ENCODE measurements around the gene NAE1. TPM values are rescaled to one million over a fixed set of nuclear protein-coding genes. Genes with fewer than 3 reads are reported as not detected.

The NAE1 gene
- total RNA-seq, 1 experiment from 2014 or later: 70.7 TPM

DNA sequence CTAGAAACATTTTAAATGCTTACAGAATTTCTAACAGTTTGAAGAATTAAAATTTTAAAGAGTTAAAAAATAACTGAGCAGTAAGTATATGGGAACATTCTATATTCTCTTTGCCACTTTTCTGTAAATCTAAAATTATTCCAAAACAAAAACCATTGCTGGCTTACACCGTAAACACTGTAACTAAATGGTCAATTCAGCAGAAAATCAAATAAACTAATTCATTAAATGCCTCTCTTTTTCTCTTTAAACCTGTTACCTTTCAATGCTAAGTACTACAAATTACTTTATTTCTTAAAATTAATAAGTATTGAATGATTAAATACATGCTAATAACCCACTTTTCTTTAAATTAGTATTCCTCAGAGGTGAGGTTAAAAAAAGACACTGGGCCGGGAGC, 43.3 kb downstream of the NAE1 start:
- intact Hi-C loops (cut with micrococcal nuclease; ENCODE audit: unreplicated experiment): no loop called here

GRCh38 chr16:66786551-66786950, 44.2 kb downstream of the NAE1 start:
- no peaks in the 10 kb centered on the region for H3K27me3 ChIP-seq (ENCODE audit: control insufficient read depth, insufficient read depth, low read length)
- no peak for ATAC-seq
- no peak for DNase-seq (ENCODE audit: low read depth, low spot score)
- intact Hi-C loops (cut with micrococcal nuclease; ENCODE audit: unreplicated experiment) (no loop called here), in situ Hi-C loops (cut with HindIII; ENCODE audit: low pct_unique_long_range_greater_than_20kb, low sequenced_read_pairs) (no loop called here)
- CTCF ChIA-PET: no interaction called here
- no peaks in the 10 kb centered on the region for H3K36me3 ChIP-seq (ENCODE audit: control insufficient read depth, insufficient read depth, low read length)
- no peaks in the 10 kb centered on the region for H3K9me3 ChIP-seq (ENCODE audit: control insufficient read depth, insufficient read depth, low read depth, low read length)
- no peak overlapping the region for H3K27ac ChIP-seq (ENCODE audit: low read length)
- H3K4me3 ChIP-seq (ENCODE audit: low read depth in 2 of 2, low read length in 2 of 2): no peak overlapping the region
- POLR2A ChIA-PET: no interaction called here
- TF ChIP-seq REST (IDR thresholded peaks at IDR 0.05; ENCODE audit: insufficient read depth in 1 of 2, low read depth in 2 of 2, low read length in 1 of 2): no peak
- TF ChIP-seq, protein P1, sequence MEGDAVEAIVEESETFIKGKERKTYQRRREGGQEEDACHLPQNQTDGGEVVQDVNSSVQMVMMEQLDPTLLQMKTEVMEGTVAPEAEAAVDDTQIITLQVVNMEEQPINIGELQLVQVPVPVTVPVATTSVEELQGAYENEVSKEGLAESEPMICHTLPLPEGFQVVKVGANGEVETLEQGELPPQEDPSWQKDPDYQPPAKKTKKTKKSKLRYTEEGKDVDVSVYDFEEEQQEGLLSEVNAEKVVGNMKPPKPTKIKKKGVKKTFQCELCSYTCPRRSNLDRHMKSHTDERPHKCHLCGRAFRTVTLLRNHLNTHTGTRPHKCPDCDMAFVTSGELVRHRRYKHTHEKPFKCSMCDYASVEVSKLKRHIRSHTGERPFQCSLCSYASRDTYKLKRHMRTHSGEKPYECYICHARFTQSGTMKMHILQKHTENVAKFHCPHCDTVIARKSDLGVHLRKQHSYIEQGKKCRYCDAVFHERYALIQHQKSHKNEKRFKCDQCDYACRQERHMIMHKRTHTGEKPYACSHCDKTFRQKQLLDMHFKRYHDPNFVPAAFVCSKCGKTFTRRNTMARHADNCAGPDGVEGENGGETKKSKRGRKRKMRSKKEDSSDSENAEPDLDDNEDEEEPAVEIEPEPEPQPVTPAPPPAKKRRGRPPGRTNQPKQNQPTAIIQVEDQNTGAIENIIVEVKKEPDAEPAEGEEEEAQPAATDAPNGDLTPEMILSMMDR (IDR thresholded peaks at IDR 0.05): no peak
- no peak for TF ChIP-seq TCF7L2 (IDR thresholded peaks at IDR 0.05; ENCODE audit: low read depth, low read length)
- no peak for TF ChIP-seq SIN3A (IDR thresholded peaks at IDR 0.05; ENCODE audit: borderline replicate concordance, insufficient read depth, low read depth, low read length)
- no peak for TF ChIP-seq POLR2AphosphoS5 (IDR thresholded peaks at IDR 0.05; ENCODE audit: low read depth, low read length)
- BruUV-seq (replicated peaks): no TSS peak
- no peaks in the 10 kb centered on the region for H3K4me1 ChIP-seq (ENCODE audit: control insufficient read depth, insufficient read depth, low read length)

More for the DNA sequence above, 43.3 kb downstream of the NAE1 start:
- ChIA-PET CTCF (no interaction called here), POLR2A (no interaction called here)
- Histone ChIP-seq H3K9me3 (ENCODE audit: control insufficient read depth, insufficient read depth, low read depth, low read length) (no peaks in the 10 kb centered on the region), H3K4me3 (ENCODE audit: low read depth in 2 of 2, low read length in 2 of 2) (no peak overlapping the region), H3K36me3 (ENCODE audit: control insufficient read depth, insufficient read depth, low read length) (no peaks in the 10 kb centered on the region), H3K27ac (ENCODE audit: low read length) (no peak overlapping the region), H3K27me3 (ENCODE audit: control insufficient read depth, insufficient read depth, low read length) (no peaks in the 10 kb centered on the region), H3K4me1 (ENCODE audit: control insufficient read depth, insufficient read depth, low read length) (no peaks in the 10 kb centered on the region)
- TF ChIP-seq POLR2AphosphoS5 (IDR thresholded peaks at IDR 0.05; ENCODE audit: low read depth, low read length): no peak
- TF ChIP-seq REST (IDR thresholded peaks at IDR 0.05; ENCODE audit: insufficient read depth in 1 of 2, low read depth in 2 of 2, low read length in 1 of 2): no peak
- no peak for TF ChIP-seq TCF7L2 (IDR thresholded peaks at IDR 0.05; ENCODE audit: low read depth, low read length)
- TF ChIP-seq, protein P1 (IDR thresholded peaks at IDR 0.05): no peak
- no peak for TF ChIP-seq SIN3A (IDR thresholded peaks at IDR 0.05; ENCODE audit: borderline replicate concordance, insufficient read depth, low read depth, low read length)
- no peak for ATAC-seq
- in situ Hi-C loops (cut with HindIII; ENCODE audit: low pct_unique_long_range_greater_than_20kb, low sequenced_read_pairs): no loop called here
- no TSS peak for BruUV-seq (replicated peaks)
- DNase-seq (ENCODE audit: low read depth, low spot score): no peak
